GM12864 (cell line): ENCODE results near the gene TK2.
A peak's percentile ranks its signal among the peaks of the same experiment; 100 is the strongest.

ENCODE experiments used
- DNase-seq: peaks from one replicate; pipeline ENCODE4 v3.0.0-alpha.2; 2011; ENCODE audit warnings: low read depth
- H3K4me3 ChIP-seq: 2 replicates; pipeline ENCODE4 v1.5.1; 2011; ENCODE audit warnings: mild to moderate bottlenecking, low read depth, low read length, control low read depth
- CTCF ChIP-seq: IDR thresholded peaks from 2 replicates; pipeline ENCODE4 v1.5.1; 2011; ENCODE audit warnings: low read depth, mild to moderate bottlenecking, moderate library complexity, low read length, control low read depth, inconsistent platforms; ENCODE audit errors: missing control alignments

TK2 gene

GRCh38 chr16:66513111-66513723 lies 36.7 kb downstream of the TK2 start:
- no peak for DNase-seq
- no peak overlapping the region for H3K4me3 ChIP-seq
- TF ChIP-seq CTCF: no peak

- no peak for TF ChIP-seq CTCF
- no peak overlapping the region for H3K4me3 ChIP-seq
- no peak for DNase-seq
Measured at GRCh38 chr16:66512272-66513110, 37.4 kb downstream of the TK2 start.

- no peak for DNase-seq
- TF ChIP-seq CTCF: peak; percentile 27
- no peak overlapping the region for H3K4me3 ChIP-seq
Measured at GRCh38 chr16:66511602-66512271, 38.2 kb downstream of the TK2 start.

GRCh38 chr16:66510711-66511601 lies 39.0 kb downstream of the TK2 start:
- no peak for TF ChIP-seq CTCF
- H3K4me3 ChIP-seq: no peak overlapping the region
- DNase-seq: no peak

- DNase-seq: no peak
- no peak overlapping the region for H3K4me3 ChIP-seq
- no peak for TF ChIP-seq CTCF
Measured at GRCh38 chr16:66510298-66510697, 39.6 kb downstream of the TK2 start.

GRCh38 chr16:66509576-66509975 lies 40.3 kb downstream of the TK2 start:
- TF ChIP-seq CTCF: no peak
- no peak overlapping the region for H3K4me3 ChIP-seq
- no peak for DNase-seq
